Astrocyte (in vitro differentiated cells and primary cell): ENCODE measurements around the gene TCF3. TPM values are rescaled to one million over a fixed set of nuclear protein-coding genes. Genes with fewer than 3 reads are reported as not detected.
"Not testable (repeated sequence)": the region's sequence is repeated elsewhere in the genome, so short reads cannot be mapped to it uniquely, and the experiment has no call there.

Experiments used
- DNase-seq: peaks from one replicate; pipeline ENCODE4 v3.0.0-alpha.2; 2010; ENCODE audit warnings: low read depth
- FAIRE-seq: peaks from 2 replicates; lab custom pipeline; 2011; peaks lifted over from hg19 to GRCh38; lab: Jason Lieb, UNC
- H2AFZ ChIP-seq: 2 replicates; pipeline ENCODE4 v1.6.0; 2012; ENCODE audit warnings: low read depth, low read length, inconsistent platforms
- H3K27ac ChIP-seq: 2 replicates; pipeline ENCODE4 v1.5.1; 2011; ENCODE audit warnings: low read depth, low read length, inconsistent platforms
- H3K27me3 ChIP-seq: 2 replicates; pipeline ENCODE4 v1.6.0; 2011; ENCODE audit warnings: low read length, inconsistent platforms; ENCODE audit not compliant: insufficient read depth
- H3K36me3 ChIP-seq: 2 replicates; pipeline ENCODE4 v1.5.1; 2011; ENCODE audit warnings: low read length, inconsistent platforms; ENCODE audit not compliant: insufficient read depth
- H3K4me1 ChIP-seq: 2 replicates; pipeline ENCODE4 v1.5.1; 2011; ENCODE audit warnings: low read length, inconsistent platforms; ENCODE audit not compliant: insufficient read depth
- H3K4me2 ChIP-seq: 2 replicates; pipeline ENCODE4 v1.6.0; 2012; ENCODE audit warnings: low read length, inconsistent platforms
- H3K4me3 ChIP-seq: 2 replicates; pipeline ENCODE4 v1.5.1; 2011; ENCODE audit warnings: low read depth, mild to moderate bottlenecking, low read length, inconsistent platforms; ENCODE audit not compliant: insufficient read depth
- H3K79me2 ChIP-seq: 2 replicates; pipeline ENCODE4 v1.6.0; 2012; ENCODE audit warnings: mild to moderate bottlenecking, low read length, inconsistent platforms; ENCODE audit not compliant: insufficient read depth
- H3K9ac ChIP-seq: 2 replicates; pipeline ENCODE4 v1.6.0; 2012; ENCODE audit warnings: mild to moderate bottlenecking, low read length, inconsistent platforms
- H3K9me3 ChIP-seq: 2 replicates; pipeline ENCODE4 v1.5.1; 2012; ENCODE audit warnings: low read depth, mild to moderate bottlenecking, low read length, inconsistent platforms; ENCODE audit not compliant: insufficient read depth
- H4K20me1 ChIP-seq: 2 replicates; pipeline ENCODE4 v1.6.0; 2012; ENCODE audit warnings: low read length, inconsistent platforms; ENCODE audit not compliant: insufficient read depth
- H3K27ac Mint-ChIP-seq: one replicate; pipeline ENCODE4 v1.8.0; 2021; ENCODE audit warnings: mild to moderate bottlenecking, mixed read lengths; ENCODE audit not compliant: unreplicated experiment
- H3K27me3 Mint-ChIP-seq: one replicate; pipeline ENCODE4 v1.8.0; 2021; ENCODE audit warnings: low read depth, mixed read lengths; ENCODE audit not compliant: unreplicated experiment
- H3K36me3 Mint-ChIP-seq: one replicate; pipeline ENCODE4 v1.8.0; 2021; ENCODE audit warnings: low read depth, mixed read lengths; ENCODE audit not compliant: unreplicated experiment
- H3K4me1 Mint-ChIP-seq: one replicate; pipeline ENCODE4 v1.8.0; 2021; ENCODE audit warnings: low read depth, mixed read lengths; ENCODE audit not compliant: unreplicated experiment
- H3K4me3 Mint-ChIP-seq: one replicate; pipeline ENCODE4 v1.8.0; 2021; ENCODE audit warnings: mild to moderate bottlenecking, moderate library complexity, mixed read lengths; ENCODE audit not compliant: unreplicated experiment
- H3K9me3 Mint-ChIP-seq: one replicate; pipeline ENCODE4 v1.8.0; 2021; ENCODE audit warnings: mild to moderate bottlenecking, mixed read lengths; ENCODE audit not compliant: unreplicated experiment
- EZH2 ChIP-seq: IDR thresholded peaks from 2 replicates; pipeline ENCODE4 v1.6.1; 2012; ENCODE audit warnings: mild to moderate bottlenecking, low read length, inconsistent platforms; ENCODE audit not compliant: insufficient read depth
- total RNA-seq: library from RNA; stranded (reverse); gene quantifications from 2 replicates; pipeline ENCODE4 v1.2.1, GENCODE V29; 2021
- TF ChIP-seq, protein P1 (sequence below): IDR thresholded peaks from 2 replicates; pipeline ENCODE4 v1.5.1; 2011; ENCODE audit warnings: low read depth, mild to moderate bottlenecking, inconsistent platforms, low read length, moderate library complexity; ENCODE audit not compliant: insufficient read depth

Gene TCF3
- total RNA-seq, 1 donor from 2014 or later: 173 TPM

GRCh38 chr19:1668048-1668485, 15.7 kb upstream of the TCF3 start:
- Histone ChIP-seq H3K36me3 (no peaks in the 10 kb centered on the region), H4K20me1 (peaks cover 3% of the 10 kb centered on the region), H3K4me1 (no peaks in the 10 kb centered on the region), H3K9me3 (no peaks in the 10 kb centered on the region), H3K9ac (no peak overlapping the region), H3K4me3 (no peak overlapping the region), H3K27ac (no peak overlapping the region), H3K27me3 (peaks cover 16% of the 10 kb centered on the region), H3K79me2 (no peaks in the 10 kb centered on the region), H2AFZ (no peak overlapping the region), H3K4me2 (no peak overlapping the region)
- TF ChIP-seq, protein P1, sequence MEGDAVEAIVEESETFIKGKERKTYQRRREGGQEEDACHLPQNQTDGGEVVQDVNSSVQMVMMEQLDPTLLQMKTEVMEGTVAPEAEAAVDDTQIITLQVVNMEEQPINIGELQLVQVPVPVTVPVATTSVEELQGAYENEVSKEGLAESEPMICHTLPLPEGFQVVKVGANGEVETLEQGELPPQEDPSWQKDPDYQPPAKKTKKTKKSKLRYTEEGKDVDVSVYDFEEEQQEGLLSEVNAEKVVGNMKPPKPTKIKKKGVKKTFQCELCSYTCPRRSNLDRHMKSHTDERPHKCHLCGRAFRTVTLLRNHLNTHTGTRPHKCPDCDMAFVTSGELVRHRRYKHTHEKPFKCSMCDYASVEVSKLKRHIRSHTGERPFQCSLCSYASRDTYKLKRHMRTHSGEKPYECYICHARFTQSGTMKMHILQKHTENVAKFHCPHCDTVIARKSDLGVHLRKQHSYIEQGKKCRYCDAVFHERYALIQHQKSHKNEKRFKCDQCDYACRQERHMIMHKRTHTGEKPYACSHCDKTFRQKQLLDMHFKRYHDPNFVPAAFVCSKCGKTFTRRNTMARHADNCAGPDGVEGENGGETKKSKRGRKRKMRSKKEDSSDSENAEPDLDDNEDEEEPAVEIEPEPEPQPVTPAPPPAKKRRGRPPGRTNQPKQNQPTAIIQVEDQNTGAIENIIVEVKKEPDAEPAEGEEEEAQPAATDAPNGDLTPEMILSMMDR: no peak
- no peak for TF ChIP-seq EZH2
- DNase-seq (no peak), FAIRE-seq (no peak)
- Mint-ChIP-seq H3K36me3 (peaks cover 2% of the 10 kb centered on the region), H3K4me3 (peak overlapping the region; percentile 23), H3K27me3 (peaks cover 39% of the 10 kb centered on the region), H3K9me3 (no peaks in the 10 kb centered on the region), H3K4me1 (no peaks in the 10 kb centered on the region), H3K27ac (no peak overlapping the region)

- Mint-ChIP-seq H3K9me3 (peaks cover under 1% of the 10 kb centered on the region), H3K4me3 (no peak overlapping the region), H3K27me3 (peaks cover 24% of the 10 kb centered on the region), H3K27ac (no peak overlapping the region), H3K4me1 (no peaks in the 10 kb centered on the region), H3K36me3 (peaks cover 4% of the 10 kb centered on the region)
- no peaks in the 10 kb centered on the region for H3K4me1 ChIP-seq
- FAIRE-seq (no peak), DNase-seq (no peak)
- no peak overlapping the region for H3K9ac ChIP-seq
- no peaks in the 10 kb centered on the region for H3K36me3 ChIP-seq
- no peaks in the 10 kb centered on the region for H3K9me3 ChIP-seq
- TF ChIP-seq EZH2: no peak
- TF ChIP-seq, protein P1: no peak
- H3K27me3 ChIP-seq: peaks cover 16% of the 10 kb centered on the region
- no peak overlapping the region for H2AFZ ChIP-seq
- H4K20me1 ChIP-seq: peaks cover 3% of the 10 kb centered on the region
- H3K79me2 ChIP-seq: no peaks in the 10 kb centered on the region
- no peak overlapping the region for H3K4me2 ChIP-seq
- no peak overlapping the region for H3K4me3 ChIP-seq
- no peak overlapping the region for H3K27ac ChIP-seq
Observed at GRCh38 chr19:1665565-1666047, 13.2 kb upstream of the TCF3 start.

- Mint-ChIP-seq H3K9me3 (peaks cover 3% of the 10 kb centered on the region), H3K36me3 (peaks cover 4% of the 10 kb centered on the region), H3K27me3 (peaks cover 22% of the 10 kb centered on the region), H3K4me1 (no peaks in the 10 kb centered on the region), H3K4me3 (no peak overlapping the region), H3K27ac (no peak overlapping the region)
- H3K79me2 ChIP-seq: no peaks in the 10 kb centered on the region
- H3K4me3 ChIP-seq: no peak overlapping the region
- TF ChIP-seq, protein P1: no peak
- no peak for TF ChIP-seq EZH2
- no peaks in the 10 kb centered on the region for H3K9me3 ChIP-seq
- no peaks in the 10 kb centered on the region for H3K36me3 ChIP-seq
- H3K4me2 ChIP-seq: no peak overlapping the region
- H3K27ac ChIP-seq: no peak overlapping the region
- H2AFZ ChIP-seq: no peak overlapping the region
- no peaks in the 10 kb centered on the region for H3K4me1 ChIP-seq
- DNase-seq: no peak
- H3K9ac ChIP-seq: no peak overlapping the region
- no peak for FAIRE-seq
- peaks cover 15% of the 10 kb centered on the region for H3K27me3 ChIP-seq
- peaks cover 3% of the 10 kb centered on the region for H4K20me1 ChIP-seq
Observed at GRCh38 chr19:1663852-1664251, 11.4 kb upstream of the TCF3 start.

GRCh38 chr19:1663227-1663626, 10.8 kb upstream of the TCF3 start:
- not testable (repeated sequence) for H3K79me2 ChIP-seq, H3K4me1 ChIP-seq, H3K4me2 ChIP-seq, H3K36me3 ChIP-seq, H3K4me3 ChIP-seq, FAIRE-seq, H3K4me1 Mint-ChIP-seq, H3K9me3 ChIP-seq, H3K27ac Mint-ChIP-seq, H4K20me1 ChIP-seq, H3K36me3 Mint-ChIP-seq, H3K9me3 Mint-ChIP-seq, H3K4me3 Mint-ChIP-seq, H2AFZ ChIP-seq, H3K27me3 ChIP-seq, H3K9ac ChIP-seq, H3K27ac ChIP-seq, DNase-seq
- peaks cover 18% of the 10 kb centered on the region for H3K27me3 Mint-ChIP-seq
